Activated effector memory CD4-positive, alpha-beta T cell treated with anti-CD3 and anti-CD28 coated beads, Interleukin-2, amount 50 U/mL, for 16 hours (primary cell): ENCODE data around the gene ITSN1.

Experiments
- DNase-seq: peaks from one replicate; pipeline ENCODE4 v3.0.0-alpha.2; 2020

The ITSN1 gene

GRCh38 chr21:33817138-33817537 is 174.8 kb downstream of the ITSN1 start:
- DNase-seq = no peak

DNA sequence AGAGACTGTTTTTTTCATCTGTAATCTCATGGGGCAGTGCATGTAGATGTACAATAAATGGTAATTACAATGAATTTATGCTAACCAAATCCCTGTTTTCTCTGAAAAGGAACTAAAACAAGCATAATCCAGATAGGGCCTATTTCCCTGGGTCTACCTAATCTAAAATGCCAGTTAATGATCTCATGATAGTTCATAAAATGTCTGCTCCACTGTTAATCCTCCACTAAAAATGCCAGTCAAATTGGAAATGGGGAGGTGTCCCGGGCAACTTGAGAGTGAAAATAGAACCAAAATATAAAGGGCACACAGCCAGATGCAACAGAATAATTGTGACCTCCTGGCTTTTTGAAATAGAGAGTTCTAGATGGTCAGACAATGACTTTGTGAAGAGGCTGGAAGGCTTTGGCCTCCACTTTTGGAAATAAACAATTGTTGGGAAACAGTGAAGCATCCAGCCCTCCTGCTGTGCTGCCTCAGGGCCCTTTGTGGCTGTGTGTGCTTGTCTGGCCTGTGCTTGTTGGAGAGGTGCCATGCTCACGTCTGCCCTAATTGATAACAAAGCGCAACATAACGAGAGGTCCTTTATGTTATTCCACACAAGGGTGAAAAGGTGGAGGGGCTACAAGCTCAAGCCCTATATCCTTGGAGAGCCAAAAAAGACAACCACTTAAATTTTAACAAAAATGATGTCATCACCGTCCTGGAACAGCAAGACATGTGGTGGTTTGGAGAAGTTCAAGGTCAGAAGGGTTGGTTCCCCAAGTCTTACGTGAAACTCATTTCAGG is 175.6 kb downstream of the ITSN1 start:
- DNase-seq = no peak

DNA sequence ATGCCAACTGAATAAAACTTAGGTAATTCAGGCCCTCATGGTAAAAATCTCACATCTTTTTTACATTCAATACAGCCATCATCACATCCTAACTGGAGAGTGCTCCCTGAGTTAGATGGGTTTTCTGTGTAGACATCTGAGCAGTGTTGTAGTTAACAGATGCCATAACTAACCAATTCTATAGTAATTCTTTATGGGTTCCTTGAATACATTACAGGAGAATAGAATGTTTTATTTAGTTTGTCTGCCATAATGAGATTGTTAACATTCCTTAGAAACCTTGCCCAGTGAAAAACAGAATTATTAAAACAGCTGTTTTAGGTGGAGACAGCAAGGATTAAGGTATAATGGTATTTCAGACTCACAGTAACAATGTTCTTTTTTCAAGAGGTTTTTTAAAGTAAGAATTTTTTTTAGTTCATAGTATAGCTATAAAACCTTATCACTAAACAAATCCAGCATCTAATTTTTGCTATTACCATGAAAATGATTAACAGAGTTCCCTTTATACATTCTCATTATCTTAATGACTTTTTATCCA is 178.0 kb downstream of the ITSN1 start:
- DNase-seq = no peak

- no peak for DNase-seq
Observed at GRCh38 chr21:33820798-33821197, 178.5 kb downstream of the ITSN1 start.

DNA sequence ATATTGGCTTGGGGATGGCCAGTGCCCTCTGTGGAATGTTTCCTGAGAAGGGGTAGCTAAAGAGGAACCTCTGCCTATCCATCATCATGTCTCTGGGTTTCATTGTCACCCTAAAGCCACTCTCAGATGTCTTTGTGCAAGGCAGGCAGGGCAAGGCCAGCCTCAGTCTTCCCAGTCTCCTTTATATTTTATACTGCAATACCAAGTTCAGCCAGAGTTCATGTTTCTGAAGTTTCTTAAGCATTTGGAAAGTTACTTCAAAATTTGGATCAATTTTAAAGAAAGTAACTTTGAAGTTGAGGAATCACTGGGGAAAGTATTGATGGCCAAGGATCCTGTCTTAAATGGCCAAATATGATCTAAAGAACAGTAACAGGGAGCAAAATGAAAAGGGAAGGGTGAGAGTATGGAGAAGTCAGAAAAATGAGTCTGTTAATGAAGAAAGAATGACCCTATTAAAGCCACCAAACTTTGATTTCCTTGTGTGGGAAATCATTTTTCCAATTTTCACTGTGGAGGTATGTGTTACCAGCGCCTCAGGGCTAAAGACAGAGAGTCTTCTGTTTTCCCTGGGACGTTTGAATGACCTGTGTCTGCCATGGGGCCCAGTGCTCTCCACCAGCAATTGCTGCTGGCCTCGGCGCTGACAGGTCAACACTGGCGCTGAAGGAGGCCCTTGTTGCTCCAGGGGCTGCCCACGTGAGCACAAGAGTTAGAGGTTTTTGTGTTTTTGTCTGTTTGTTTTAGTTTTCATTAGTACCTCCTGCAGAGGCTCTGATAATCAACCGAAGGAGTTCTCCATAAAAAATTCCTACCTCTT is 179.4 kb downstream of the ITSN1 start:
- no peak for DNase-seq

DNA sequence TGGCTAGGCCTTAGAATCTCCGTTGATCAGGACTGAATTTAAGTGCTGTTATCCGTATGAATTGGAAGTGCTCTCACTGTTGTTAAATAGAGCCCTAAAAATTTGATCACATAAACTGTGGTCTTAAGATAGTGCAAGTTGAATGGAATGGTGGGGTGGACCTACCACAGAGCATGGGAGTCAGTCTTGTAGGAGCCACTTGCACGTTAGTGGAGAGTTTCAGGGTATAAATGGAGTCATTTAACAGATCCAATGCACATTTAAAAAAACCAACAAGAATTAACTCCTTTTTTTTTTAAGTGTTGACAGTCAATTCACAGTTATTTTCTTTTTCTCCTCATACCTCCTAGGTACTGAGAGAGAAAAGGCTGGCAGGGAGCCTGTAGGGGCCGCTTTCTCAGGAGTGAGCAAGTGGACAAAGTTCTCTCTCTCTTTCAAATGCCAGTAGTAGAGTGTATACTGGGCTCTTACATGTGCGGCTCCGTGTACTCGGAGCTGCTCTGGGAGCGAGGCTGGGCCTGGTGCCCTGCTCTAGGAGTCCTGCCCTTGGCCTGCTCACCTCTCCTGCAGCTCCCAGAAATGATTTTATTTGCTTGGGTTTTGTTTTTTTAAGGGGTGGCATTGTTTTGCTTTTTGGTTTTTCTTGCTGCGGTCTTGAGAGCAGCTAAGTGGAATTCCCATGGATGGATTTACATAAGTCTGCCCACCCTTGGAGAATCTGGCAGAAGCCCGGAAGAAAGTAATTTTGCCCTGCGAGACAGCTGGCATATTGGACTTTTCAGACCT is 182.0 kb downstream of the ITSN1 start:
- no peak for DNase-seq

DNA sequence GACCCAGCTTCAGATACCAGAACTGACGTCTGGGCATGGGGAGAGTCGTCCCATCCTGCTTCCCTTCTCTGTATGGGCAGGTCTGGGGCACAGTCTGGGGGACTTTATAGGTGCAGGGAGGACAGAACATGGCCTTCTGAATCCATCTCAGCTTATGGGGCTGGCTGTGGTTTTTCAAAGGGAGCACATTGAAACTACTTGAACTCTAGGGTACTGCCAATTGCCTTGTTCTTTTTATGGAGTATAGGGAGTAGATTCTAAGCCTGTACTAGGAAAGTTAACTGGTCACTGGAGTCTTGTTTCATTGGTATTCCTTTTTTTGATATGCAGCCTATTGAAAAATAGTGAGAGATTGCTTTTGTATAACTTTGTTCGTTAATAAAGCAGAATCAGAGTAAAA is 183.1 kb downstream of the ITSN1 start:
- DNase-seq = no peak

- DNase-seq = no peak
Observed at GRCh38 chr21:33825915-33826314, 183.6 kb downstream of the ITSN1 start.

- DNase-seq = no peak
Observed at GRCh38 chr21:33828083-33828482, 185.8 kb downstream of the ITSN1 start.

- no peak for DNase-seq
Observed at GRCh38 chr21:33828577-33828976, 186.3 kb downstream of the ITSN1 start.

- no peak for DNase-seq
Observed at GRCh38 chr21:33829844-33830243, 187.5 kb downstream of the ITSN1 start.

GRCh38 chr21:33831962-33832659 is 189.8 kb downstream of the ITSN1 start:
- no peak for DNase-seq

GRCh38 chr21:33834801-33835500 is 192.7 kb downstream of the ITSN1 start:
- DNase-seq = no peak

GRCh38 chr21:33835920-33836319 is 193.6 kb downstream of the ITSN1 start:
- DNase-seq = no peak

GRCh38 chr21:33836408-33836807 is 194.1 kb downstream of the ITSN1 start:
- DNase-seq = no peak

GRCh38 chr21:33839167-33839716 is 196.9 kb downstream of the ITSN1 start:
- DNase-seq = no peak

- DNase-seq = no peak
Observed at GRCh38 chr21:33839806-33840205, 197.5 kb downstream of the ITSN1 start.

DNA sequence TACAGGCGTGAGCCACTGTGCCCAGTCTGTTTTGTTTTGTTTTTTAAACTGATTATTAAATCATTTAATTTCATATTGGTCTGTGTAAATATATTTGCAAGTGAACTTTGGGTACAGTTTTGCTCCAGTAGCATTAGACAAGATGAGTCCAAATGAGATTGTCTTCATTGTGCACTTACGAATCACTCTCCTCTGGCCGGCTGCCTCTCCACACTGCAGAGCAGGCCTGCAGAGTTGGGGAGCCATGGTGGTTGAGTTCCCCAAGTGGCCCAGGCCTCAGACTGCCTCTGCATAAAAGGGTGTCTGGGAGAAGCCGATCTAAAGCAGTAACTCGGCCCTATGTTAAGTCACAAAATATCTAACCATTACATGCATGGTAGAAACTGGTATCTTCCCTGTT is 198.5 kb downstream of the ITSN1 start:
- no peak for DNase-seq

DNA sequence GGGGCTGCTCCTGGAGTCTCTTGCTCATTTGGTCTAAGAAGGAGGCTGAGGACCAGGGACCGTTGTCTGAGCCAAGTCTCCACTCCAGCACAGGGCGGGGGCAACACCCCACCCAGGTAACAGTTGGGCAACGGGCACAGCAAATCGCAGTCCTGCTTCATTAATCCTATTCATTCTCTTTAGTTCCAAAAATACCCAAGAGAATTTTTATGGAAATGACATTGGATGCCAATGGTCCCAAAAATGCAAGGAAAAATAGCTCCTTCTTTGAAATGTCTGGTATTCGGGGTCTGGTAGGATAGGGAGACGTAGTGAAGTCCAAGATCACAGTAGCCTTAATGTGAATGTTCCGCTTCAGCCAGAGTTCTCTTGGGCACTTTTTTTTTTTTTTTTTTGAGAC is 199.3 kb downstream of the ITSN1 start:
- DNase-seq = no peak

DNA sequence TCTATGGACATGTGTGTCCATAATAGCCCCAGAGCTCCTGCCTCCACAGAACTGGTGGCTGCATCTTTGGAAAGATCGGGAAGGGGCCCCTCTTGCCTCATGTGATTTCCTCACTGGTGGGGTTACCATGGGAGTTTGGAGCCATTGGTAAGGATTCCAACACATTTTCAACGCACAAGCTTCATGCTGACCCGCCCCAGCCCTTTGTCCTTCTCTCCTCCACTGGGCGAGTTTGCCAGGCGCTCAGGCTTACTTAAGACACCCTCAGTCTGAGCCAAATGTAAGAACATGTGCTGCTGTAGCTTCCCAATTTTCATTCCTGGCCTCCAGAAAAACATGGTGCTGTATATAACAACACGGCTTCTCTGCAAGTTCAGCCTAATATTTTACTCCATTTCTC is 200.9 kb downstream of the ITSN1 start:
- no peak for DNase-seq

GRCh38 chr21:33844104-33844889 is 202.0 kb downstream of the ITSN1 start:
- no peak for DNase-seq
